ELF-1 (cell line): ENCODE measurements around the gene DHRS3.

Experiments
- DNase-seq: peaks from one replicate; pipeline ENCODE4 v3.0.0-alpha.2; 2016; ENCODE audit warnings: low read depth, low spot score

Gene DHRS3

DNA sequence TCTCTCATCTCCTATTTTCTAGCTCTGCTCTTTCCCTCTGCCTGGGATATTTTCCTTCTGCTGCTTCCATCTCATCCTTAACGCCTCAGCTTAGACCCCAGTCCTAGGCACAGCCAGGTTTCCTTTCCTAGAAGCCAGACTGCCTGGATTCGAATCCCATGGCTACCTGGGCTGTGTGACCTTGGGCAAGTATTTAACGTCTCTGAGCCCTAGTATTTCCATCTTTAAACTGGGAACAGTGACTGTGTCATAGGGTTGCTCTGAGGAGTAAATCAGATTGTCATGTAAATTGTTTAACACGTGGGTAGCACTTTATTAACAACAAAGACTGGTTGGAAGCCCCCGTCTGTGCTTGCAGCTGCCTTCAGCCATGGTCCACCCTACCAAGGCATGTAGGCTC, 18.4 kb downstream of the DHRS3 start:
- no peak for DNase-seq

GRCh38 chr1:12598974-12599373, 19.0 kb downstream of the DHRS3 start:
- no peak for DNase-seq

DNA sequence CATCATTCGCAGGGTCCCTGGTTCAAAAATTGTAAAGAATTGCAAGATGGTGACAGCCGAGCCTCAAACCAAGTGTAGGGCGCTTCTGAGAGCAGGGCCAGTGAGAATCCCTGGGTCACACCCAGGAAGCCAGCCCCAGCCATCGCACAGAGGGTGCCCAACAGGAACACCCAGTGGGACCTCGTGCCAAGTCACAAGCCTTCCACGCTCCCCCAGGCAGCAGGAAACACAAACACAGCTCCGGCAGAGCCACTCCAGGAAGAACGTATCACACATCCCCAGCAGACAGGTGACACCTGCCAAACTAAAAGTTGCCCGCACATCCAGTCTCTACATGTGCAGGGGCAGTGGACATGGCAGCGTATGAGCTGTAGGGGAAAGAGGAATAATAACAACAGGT, 20.2 kb downstream of the DHRS3 start:
- DNase-seq = no peak

- DNase-seq = peak; percentile 93
Measured at GRCh38 chr1:12596007-12596821, 21.8 kb downstream of the DHRS3 start.

DNA sequence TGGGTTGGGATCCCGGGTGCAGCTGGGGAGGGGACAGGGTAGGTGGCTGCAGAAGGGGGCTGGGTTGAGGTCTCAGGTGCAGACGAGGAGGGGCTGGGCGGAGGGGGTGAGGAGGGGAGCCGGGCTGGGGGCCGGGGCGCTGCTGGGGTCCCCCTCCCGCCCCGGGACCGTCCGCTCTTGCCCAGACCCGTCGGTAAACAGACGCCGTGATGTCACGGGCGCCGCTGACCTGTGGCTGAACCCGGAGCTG, 22.3 kb downstream of the DHRS3 start:
- DNase-seq = no peak

DNA sequence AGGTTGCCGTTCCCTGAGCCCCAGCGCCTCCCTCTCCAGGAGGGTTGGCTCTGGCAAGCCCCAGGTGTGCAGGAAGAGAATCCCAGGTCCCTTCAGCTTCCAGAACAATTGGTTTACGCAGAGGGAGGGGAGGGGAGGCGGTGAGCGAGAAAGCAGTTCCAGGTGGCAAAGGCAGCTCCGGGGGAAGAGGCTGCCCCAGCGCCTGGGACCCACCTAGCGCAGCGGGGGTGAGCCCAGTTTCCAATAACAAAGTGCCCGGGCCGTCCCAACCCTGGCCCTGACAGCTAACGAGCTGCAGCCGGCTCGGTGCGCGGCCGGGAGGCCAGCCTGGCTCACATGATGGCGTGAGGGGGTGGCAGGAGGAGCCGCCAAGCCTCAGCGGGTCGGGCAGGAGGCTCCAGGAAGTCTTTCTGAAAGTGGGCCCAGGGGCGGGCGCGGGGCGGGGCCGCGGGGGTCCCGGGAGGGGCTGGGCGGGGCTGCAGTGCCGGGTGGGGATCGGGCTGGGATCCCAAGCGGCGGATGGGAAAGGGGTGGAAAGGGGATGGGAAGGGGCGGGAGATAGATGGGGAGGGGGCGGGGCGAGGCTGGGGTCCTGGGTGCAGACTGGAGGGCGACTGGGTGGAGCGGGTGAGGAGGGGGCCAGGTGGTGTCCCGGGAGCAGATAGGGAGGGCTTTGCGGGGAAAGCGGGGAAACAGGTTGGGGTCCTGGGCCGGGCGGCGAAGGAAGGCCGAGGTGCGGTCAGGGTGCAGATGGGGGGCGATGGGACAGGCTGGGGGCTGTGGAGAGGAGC, 22.8 kb downstream of the DHRS3 start:
- peak; percentile 67 for DNase-seq

GRCh38 chr1:12594490-12594889, 23.5 kb downstream of the DHRS3 start:
- DNase-seq = no peak

DNA sequence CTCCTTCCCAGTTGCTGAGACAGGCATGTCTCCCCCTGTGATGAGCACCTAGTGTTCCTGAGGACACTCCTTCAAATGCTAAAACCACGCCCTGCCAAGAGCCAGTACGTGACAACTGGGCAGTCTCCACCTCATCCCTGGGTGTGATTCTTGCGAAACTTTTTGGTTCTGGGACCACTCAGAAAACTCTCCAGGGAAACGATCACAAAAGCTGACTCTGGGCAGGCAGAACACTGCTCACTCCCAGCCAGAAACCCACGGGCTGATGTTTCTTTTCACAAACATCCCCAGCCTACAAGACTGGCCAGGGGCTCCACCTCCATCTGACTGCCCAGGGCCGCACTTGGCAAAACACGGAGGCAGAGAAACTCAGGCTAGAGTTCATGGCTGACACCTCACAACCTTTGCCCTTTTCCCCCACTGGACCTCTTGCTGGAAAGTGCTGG, 24.4 kb downstream of the DHRS3 start:
- no peak for DNase-seq

DNA sequence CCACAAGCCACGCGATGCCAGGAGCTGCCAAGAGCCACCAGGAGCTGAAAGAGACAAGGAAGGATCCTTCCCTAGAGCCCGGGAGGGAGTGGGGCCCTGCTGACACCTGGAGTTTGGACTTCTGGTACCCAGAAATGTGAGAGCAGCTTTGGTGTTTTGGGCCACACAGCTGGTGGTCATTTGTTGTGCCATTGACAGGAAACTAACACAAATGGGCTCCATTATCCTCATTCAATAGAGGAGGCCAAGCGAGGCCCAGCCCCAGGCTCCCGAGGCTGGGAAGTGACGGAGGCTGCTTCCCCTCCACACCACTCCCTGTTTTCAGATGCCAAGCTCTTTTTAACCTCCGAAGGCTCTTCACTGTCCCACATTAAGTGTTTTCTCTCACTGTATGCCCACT, 25.5 kb downstream of the DHRS3 start:
- no peak for DNase-seq

DNA sequence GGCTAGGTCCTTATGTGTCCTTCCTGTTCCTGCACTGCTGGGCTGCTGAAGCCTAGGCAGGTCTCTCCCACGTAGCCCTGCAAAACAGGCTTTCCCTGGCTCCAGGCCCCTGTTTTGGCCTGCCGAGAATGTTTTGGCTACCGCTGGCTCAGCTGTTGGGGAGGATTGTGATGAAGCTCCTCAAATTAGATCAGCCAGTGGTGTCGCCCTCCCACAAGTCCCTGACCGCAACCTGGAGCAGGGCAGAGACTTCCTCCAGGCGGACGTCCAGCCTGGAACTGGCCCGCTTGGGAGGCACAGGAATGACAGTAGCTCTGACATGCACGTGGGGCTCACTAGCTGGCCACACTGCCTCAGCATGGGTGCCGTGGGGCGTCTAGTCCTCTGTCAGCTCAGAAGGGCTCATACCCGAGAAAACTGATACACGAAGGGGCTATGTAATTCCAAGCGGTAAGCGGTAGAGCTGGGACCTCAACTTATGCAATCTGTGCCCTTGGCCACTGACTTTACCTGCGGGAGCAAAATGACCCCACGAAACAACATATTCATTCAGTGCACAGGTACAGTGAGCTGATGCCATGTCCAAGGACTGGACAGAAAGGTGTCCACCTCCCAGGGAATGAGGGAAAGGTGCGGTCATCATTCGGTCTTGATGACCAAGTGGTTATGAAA, 26.6 kb downstream of the DHRS3 start:
- peak; percentile 75 for DNase-seq

GRCh38 chr1:12588695-12589094, 29.3 kb downstream of the DHRS3 start:
- DNase-seq = no peak

GRCh38 chr1:12587981-12588640, 29.9 kb downstream of the DHRS3 start:
- no peak for DNase-seq

DNA sequence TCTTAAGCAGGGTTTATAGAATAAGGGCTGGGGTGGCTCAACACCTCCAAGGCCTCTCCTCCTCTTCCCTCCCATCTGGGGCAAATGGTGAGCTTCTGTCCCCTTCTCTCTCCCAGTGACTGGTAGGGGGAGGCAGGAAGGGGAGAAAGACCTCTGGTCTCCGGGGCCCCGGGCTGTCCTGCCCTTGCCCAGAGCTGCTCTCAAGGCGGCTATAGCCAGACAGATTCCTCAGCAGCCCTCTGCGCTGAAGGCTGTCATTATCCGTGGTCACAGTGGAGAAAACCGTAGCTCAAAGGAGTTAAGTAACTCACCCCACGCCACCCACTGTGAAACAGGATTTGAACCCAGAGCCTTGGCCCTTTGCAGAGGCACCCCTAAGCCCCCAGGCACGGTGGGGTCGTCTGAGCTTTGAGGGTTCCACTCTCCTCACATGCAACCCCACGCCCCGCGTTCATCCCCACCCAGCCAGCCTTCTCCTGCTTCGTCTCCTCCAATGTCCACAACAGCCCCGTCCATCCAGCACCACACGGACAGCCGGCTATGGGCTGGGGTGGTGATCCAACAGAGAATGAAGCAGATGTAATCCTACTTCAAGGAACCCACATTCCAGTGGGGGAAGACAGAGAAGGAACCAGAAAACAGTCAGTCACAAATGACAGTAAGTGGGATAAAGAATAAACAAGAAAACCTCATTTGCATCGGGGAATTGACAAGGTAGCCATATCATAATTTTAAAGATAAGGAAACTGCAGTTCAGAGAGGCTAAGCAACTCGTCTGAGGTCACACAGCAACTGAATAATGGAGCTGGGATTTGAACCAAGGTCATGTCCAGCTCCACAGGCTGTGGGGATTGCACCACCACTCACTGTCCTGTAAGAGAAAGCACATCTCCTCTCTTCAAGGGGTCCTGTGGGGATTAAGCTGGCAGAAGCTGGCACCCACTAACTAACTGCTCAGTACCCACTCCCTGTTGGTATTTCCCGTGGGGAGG, 31.8 kb downstream of the DHRS3 start:
- no peak for DNase-seq

- DNase-seq = no peak
Measured at GRCh38 chr1:12585536-12585935, 32.5 kb downstream of the DHRS3 start.

GRCh38 chr1:12584900-12585525, 33.0 kb downstream of the DHRS3 start:
- DNase-seq = no peak

DNA sequence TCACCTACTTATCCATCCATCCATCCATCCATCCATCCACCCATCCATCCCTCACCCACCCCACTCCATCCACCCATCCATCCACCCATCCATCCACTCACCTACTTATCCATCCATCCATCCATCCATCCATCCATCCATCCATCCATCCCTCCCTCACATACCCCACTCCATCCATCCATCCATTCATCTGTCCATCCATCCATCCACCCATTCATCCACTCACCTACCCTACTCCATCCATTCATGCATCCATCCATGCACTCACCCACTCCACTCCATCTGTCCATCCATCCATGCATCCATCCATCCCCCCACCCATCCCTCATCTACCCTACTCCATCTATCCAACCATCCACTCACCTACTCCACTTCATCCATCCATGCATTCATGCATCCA, 34.5 kb downstream of the DHRS3 start:
- no peak for DNase-seq

GRCh38 chr1:12582649-12583048, 35.4 kb downstream of the DHRS3 start:
- DNase-seq = no peak

DNA sequence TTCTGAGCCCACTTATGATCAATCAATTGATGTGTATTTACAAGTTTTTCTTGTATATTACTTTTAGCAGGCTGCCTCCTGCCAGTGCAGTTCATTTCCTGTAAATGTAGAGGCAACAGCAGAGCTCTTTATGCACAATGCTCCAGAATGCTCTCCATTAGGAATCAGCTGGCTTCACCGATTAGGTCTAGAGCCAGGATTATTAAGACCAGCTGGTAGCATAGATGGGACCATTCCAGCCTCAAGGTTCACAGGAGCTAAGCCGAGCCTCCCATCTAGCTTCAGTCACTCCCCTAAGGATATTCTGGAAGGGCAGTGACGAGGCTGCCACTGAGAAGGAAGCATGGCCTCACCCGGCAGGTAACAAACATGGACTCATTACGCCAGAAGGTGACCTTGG, 36.8 kb downstream of the DHRS3 start:
- no peak for DNase-seq

DNA sequence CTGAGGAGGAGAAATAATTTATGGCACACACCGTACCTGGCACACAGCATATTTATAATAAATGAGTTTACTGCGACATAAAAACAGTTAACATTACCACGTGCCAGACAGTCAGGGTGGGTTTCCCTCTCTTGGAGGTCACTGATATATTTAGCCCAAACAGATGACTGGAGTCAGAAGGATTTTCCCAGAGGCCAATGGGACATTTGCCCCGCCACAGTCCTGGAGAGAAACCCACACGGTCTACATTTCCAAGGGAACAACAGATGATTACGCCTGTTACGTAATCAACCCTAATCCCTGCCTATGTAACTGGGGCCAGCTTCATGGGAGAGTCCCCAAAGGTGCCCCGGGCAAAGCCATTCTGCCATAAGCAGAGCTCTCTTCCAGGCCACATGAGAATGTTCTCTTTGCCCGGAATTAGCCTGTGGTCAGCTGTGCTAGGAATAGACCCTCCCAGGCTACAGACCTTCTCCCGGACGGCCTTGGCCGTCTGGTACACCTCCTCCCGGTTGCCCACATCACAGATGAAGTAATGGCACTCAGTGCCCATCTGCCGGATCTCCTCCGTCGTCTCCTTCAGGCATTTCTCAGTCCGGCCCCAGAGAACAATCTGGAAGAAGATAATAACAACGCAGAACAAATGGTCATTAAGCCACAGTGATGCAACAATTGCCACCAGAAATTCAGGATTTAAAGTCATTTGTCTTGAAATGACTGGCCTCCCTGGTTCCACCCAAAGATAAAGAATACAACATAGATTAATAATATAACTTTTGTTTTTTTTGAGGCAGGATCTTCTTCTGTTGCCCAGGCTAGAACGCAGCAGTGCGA, 37.7 kb downstream of the DHRS3 start:
- no peak for DNase-seq
